ENCODE data around the gene GRID2.

Gene GRID2

DNA sequence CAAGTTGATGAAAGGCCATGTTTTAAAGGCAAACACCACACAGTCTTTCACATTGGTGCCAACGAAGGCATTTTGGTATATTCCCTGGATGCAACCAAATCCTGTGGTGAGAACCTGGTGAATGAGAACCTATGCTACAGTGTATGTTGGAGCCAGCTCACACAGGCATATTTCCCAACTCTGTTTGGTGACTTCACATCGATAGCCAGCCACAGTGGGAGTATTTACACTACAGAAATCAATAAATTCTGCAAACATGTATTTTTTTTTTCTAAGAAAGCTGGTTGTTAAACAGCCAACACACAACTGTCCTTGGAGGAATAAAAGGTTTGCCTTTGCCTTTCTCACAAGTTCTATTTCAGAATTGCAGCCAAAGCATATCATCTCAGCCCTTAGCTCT, 691.0 kb downstream of the GRID2 start:
- TF ChIP-seq TAF1 (IDR thresholded peaks at IDR 0.05; ENCODE audit: low read depth, low read length) = no peak
- TF ChIP-seq PAX5 (IDR thresholded peaks at IDR 0.05; ENCODE audit: insufficient read depth, low read length, severe bottlenecking) = no peak
- no peak for TF ChIP-seq POU2F2 (IDR thresholded peaks at IDR 0.05; ENCODE audit: low read depth, low read length)
- TF ChIP-seq POLR2A (IDR thresholded peaks at IDR 0.05; ENCODE audit: low read depth, low read length) = no peak
- no peak for TF ChIP-seq SPI1 (IDR thresholded peaks at IDR 0.05; ENCODE audit: low read depth, low read length)
- TF ChIP-seq POLR2AphosphoS5 (IDR thresholded peaks at IDR 0.05; ENCODE audit: low read depth, low read length) = no peak
- DNase-seq (ENCODE audit: insufficient read length, low spot score) = no peak
- FAIRE-seq = no peak

DNA sequence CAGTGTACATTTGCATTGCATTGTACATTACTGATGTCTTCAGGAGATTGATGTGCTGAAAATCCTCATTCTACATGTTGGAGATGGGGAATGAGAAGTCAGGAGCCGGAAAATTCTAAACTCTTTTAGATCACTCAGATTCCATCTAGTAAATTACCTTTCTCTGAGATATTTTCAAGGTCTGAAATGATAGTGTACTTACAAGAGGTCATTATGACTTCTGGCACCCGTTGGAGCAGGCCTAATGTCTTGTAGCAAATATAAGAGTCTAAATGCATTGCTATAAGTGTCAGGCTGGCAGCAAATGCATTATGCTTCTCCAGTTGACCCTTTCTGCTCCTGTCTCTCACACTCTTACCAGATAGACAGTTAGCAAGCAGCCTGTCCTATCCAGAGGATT, 692.8 kb downstream of the GRID2 start:
- no peak for TF ChIP-seq POU2F2 (IDR thresholded peaks at IDR 0.05; ENCODE audit: low read depth, low read length)

DNA sequence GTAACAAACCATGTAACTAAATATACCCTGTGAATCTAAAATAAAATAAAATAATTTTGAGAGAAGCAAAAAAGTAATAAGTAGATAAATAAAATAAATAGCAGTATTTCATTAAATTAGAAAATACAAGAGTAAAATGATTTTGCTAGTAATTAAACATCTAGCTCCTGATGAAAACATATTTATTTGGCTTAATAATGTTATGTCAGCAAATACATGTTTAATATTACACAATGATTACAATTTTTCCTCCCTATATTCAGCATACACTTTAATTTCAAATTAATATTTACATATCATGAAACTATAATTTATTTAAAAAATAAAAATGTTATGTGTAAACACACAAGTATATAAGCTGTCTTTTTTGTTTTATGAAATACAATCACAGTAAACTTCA, 697.1 kb downstream of the GRID2 start:
- no peak for DNase-seq (ENCODE audit: insufficient read length, low spot score)
- FAIRE-seq = no peak
- TF ChIP-seq PAX5 (IDR thresholded peaks at IDR 0.05; ENCODE audit: insufficient read depth, low read length, severe bottlenecking) (no peak), SPI1 (IDR thresholded peaks at IDR 0.05; ENCODE audit: low read depth, low read length) (no peak), POLR2AphosphoS5 (IDR thresholded peaks at IDR 0.05; ENCODE audit: low read depth, low read length) (no peak), POU2F2 (IDR thresholded peaks at IDR 0.05; ENCODE audit: low read depth, low read length) (no peak), POLR2A (IDR thresholded peaks at IDR 0.05; ENCODE audit: low read depth, low read length) (no peak), TAF1 (IDR thresholded peaks at IDR 0.05; ENCODE audit: low read depth, low read length) (no peak)

More for the DNA sequence above, 692.8 kb downstream of the GRID2 start:
- FAIRE-seq = no peak
- no peak for DNase-seq (ENCODE audit: insufficient read length, low spot score)

DNA sequence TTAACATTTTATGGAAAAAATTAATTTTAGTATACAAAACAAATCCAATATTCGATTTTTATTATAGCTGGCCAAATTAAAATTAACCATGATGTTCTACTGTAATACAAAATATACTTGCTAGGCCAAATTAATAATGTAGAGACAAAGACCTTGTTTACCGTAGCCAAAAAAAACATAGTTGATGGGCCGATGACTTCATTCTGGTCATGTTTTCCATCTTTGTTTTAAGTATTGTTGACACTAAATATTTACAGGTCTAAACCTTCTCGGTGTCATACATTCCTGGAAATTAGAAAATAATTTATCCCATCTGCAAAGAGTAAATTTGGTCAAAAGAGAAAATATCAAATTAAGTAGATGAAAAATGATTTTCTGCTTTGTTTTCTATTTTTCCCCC, 698.5 kb downstream of the GRID2 start:
- no peak for TF ChIP-seq POU2F2 (IDR thresholded peaks at IDR 0.05; ENCODE audit: low read depth, low read length)
- no peak for TF ChIP-seq TAF1 (IDR thresholded peaks at IDR 0.05; ENCODE audit: low read depth, low read length)
- no peak for TF ChIP-seq PAX5 (IDR thresholded peaks at IDR 0.05; ENCODE audit: insufficient read depth, low read length, severe bottlenecking)
- no peak for FAIRE-seq
- no peak for DNase-seq (ENCODE audit: insufficient read length, low spot score)

DNA sequence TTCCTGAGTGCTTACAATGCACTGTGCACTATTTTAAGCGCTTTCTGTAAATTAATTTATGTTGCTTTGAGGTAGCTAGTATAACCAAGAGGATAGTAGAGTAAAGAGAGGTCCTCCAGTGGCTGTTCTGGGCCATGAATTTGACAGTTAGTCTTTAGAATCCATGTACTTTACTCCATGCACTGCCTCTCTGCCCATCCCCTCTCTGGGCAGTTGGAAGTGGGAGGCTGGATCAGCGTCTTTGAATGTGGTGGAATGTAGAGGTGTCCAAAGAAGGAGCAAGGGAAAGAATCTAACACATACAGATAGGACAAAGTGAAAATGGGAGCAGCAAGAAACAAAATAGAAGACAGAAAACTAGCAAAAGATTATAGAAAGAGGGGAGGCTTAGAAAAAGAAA, 712.6 kb downstream of the GRID2 start:
- TF ChIP-seq PAX5 (IDR thresholded peaks at IDR 0.05; ENCODE audit: insufficient read depth, low read length, severe bottlenecking) = no peak
- no peak for TF ChIP-seq SPI1 (IDR thresholded peaks at IDR 0.05; ENCODE audit: low read depth, low read length)
- no peak for TF ChIP-seq TAF1 (IDR thresholded peaks at IDR 0.05; ENCODE audit: low read depth, low read length)
- TF ChIP-seq POLR2A (IDR thresholded peaks at IDR 0.05; ENCODE audit: low read depth, low read length) = no peak
- no peak for TF ChIP-seq POU2F2 (IDR thresholded peaks at IDR 0.05; ENCODE audit: low read depth, low read length)
- TF ChIP-seq POLR2AphosphoS5 (IDR thresholded peaks at IDR 0.05; ENCODE audit: low read depth, low read length) = no peak
- DNase-seq (ENCODE audit: insufficient read length, low spot score) (no peak), FAIRE-seq (no peak)

DNA sequence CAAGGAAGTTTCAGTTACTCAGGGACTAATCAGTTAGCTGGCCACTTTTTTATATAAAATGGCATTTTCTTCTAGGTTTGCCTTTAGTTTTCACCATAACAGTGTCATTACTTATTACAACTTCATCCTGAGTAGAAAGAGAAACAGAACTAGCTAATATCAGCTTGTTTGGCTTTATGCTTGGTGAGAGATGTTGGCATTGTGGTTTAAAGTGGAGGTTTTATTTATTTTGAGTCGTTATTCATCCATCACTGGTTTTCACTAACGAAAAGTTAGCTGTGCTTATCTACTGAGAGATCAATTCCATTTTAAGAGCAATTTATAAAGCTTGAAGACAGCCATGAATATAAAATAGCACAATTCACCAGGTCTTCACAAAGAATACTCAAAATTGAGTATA, 714.5 kb downstream of the GRID2 start:
- TF ChIP-seq POLR2AphosphoS5 (IDR thresholded peaks at IDR 0.05; ENCODE audit: low read depth, low read length) = no peak
- TF ChIP-seq PAX5 (IDR thresholded peaks at IDR 0.05; ENCODE audit: insufficient read depth, low read length, severe bottlenecking) = no peak
- no peak for TF ChIP-seq SPI1 (IDR thresholded peaks at IDR 0.05; ENCODE audit: low read depth, low read length)
- TF ChIP-seq POLR2A (IDR thresholded peaks at IDR 0.05; ENCODE audit: low read depth, low read length) = no peak
- TF ChIP-seq TAF1 (IDR thresholded peaks at IDR 0.05; ENCODE audit: low read depth, low read length) = no peak
- no peak for TF ChIP-seq POU2F2 (IDR thresholded peaks at IDR 0.05; ENCODE audit: low read depth, low read length)
- FAIRE-seq (no peak), DNase-seq (ENCODE audit: insufficient read length, low spot score) (no peak)

DNA sequence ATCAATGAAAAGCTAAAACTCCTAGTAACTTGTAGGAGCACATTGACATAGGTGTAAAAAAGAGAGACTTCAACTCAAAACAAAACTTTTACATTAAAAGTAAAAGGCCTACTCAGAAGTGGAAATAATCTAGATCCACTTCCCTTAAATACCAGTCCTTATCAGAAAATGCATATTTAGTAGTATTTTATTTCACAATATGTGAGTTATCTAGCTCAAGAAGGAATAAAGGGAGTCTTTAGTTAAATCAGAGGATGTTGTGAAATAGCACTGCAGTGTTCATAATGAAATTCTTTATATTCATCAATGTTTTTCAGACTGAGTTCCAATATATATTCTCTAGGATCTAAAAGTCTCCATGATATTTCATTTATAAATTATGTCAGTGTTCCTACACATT, 715.0 kb downstream of the GRID2 start:
- TF ChIP-seq POLR2A (IDR thresholded peaks at IDR 0.05; ENCODE audit: low read depth, low read length) (no peak), PAX5 (IDR thresholded peaks at IDR 0.05; ENCODE audit: insufficient read depth, low read length, severe bottlenecking) (no peak), TAF1 (IDR thresholded peaks at IDR 0.05; ENCODE audit: low read depth, low read length) (no peak), POU2F2 (IDR thresholded peaks at IDR 0.05; ENCODE audit: low read depth, low read length) (no peak), SPI1 (IDR thresholded peaks at IDR 0.05; ENCODE audit: low read depth, low read length) (no peak), POLR2AphosphoS5 (IDR thresholded peaks at IDR 0.05; ENCODE audit: low read depth, low read length) (no peak)
- FAIRE-seq (no peak), DNase-seq (ENCODE audit: insufficient read length, low spot score) (no peak)

DNA sequence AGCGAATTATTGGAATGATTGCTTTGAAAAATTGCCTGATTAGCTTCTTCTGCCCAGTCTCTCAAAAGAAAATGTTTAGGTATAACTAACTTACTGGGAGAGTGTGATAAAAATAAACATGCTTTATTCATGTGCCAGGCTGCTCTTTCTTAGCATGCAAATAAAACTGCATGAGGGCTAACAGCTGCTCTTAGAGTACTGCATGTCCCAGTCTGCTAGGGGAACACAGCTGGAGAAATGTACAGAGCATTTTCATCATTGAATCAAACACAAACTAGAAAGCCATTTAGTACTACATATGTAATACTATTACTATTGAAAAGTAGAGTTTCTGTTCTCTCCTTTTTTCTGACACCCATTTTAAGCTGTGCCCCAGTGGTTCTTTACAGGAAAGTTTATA, 726.0 kb downstream of the GRID2 start:
- no peak for FAIRE-seq
- no peak for DNase-seq (ENCODE audit: insufficient read length, low spot score)
- TF ChIP-seq POLR2A (IDR thresholded peaks at IDR 0.05; ENCODE audit: low read depth, low read length) = no peak
- TF ChIP-seq TAF1 (IDR thresholded peaks at IDR 0.05; ENCODE audit: low read depth, low read length) = no peak
- TF ChIP-seq POLR2AphosphoS5 (IDR thresholded peaks at IDR 0.05; ENCODE audit: low read depth, low read length) = no peak
- no peak for TF ChIP-seq POU2F2 (IDR thresholded peaks at IDR 0.05; ENCODE audit: low read depth, low read length)
- TF ChIP-seq SPI1 (IDR thresholded peaks at IDR 0.05; ENCODE audit: low read depth, low read length) = no peak
- TF ChIP-seq PAX5 (IDR thresholded peaks at IDR 0.05; ENCODE audit: insufficient read depth, low read length, severe bottlenecking) = no peak

DNA sequence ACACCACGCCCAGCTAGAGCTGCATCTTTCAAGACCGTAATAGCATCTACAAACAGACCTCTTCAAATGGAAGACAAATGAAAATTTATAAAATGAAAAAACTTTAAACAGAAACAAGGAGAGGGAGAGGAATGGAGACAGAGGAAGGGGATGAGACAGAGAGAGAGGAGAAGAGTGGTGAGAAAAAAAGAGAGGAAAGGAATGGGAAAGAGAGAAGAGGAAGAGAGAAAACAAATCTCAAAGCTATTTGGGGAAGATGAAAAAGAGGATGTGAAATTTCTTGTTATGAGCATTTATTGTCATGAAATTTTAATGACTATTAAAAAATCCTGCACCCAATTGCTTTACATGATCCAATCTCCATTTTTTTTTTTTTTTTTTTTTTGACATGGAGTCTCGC, 726.9 kb downstream of the GRID2 start:
- DNase-seq (ENCODE audit: insufficient read length, low spot score) (no peak), FAIRE-seq (no peak)
- TF ChIP-seq POU2F2 (IDR thresholded peaks at IDR 0.05; ENCODE audit: low read depth, low read length) (no peak), SPI1 (IDR thresholded peaks at IDR 0.05; ENCODE audit: low read depth, low read length) (peak; percentile 84)

DNA sequence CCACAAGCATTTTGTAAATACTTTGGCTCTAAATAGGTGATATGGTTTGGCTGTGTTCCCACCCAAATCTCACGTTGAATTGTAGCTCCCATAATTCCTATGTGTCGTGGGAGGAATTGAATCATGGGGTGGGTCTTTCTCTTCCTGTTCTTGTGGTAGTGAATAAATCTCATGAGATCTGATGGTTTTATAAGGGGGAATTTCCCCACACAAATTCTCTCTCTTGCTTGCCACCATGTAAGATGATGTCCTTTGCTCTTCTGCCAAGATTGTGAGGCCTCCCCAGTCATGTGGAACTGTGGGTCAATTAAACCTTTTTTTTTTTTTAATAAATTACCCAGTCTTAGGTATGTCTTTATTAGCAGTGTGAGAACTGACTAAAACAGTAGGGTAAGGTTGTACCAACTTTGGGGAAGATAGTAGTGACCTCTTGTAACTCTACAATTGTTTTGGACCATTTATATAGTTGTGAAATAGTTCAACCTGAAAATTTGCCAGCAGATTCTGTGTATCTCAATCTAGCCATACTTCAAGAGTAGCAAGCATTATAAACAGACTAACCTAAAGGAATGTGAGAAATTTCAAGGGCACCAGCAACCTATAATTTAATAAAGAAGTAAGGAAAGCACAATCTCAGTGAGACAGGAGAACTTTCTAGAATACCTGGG, 727.8 kb downstream of the GRID2 start:
- no peak for DNase-seq (ENCODE audit: insufficient read length, low spot score)
- TF ChIP-seq POLR2AphosphoS5 (IDR thresholded peaks at IDR 0.05; ENCODE audit: low read depth, low read length) (no peak), POU2F2 (IDR thresholded peaks at IDR 0.05; ENCODE audit: low read depth, low read length) (no peak), TAF1 (IDR thresholded peaks at IDR 0.05; ENCODE audit: low read depth, low read length) (no peak), SPI1 (IDR thresholded peaks at IDR 0.05; ENCODE audit: low read depth, low read length) (no peak), POLR2A (IDR thresholded peaks at IDR 0.05; ENCODE audit: low read depth, low read length) (no peak), PAX5 (IDR thresholded peaks at IDR 0.05; ENCODE audit: insufficient read depth, low read length, severe bottlenecking) (no peak)
- no peak for FAIRE-seq

Data from GM12891 (cell line).